ENCODE data around the gene RPL37.

DNA sequence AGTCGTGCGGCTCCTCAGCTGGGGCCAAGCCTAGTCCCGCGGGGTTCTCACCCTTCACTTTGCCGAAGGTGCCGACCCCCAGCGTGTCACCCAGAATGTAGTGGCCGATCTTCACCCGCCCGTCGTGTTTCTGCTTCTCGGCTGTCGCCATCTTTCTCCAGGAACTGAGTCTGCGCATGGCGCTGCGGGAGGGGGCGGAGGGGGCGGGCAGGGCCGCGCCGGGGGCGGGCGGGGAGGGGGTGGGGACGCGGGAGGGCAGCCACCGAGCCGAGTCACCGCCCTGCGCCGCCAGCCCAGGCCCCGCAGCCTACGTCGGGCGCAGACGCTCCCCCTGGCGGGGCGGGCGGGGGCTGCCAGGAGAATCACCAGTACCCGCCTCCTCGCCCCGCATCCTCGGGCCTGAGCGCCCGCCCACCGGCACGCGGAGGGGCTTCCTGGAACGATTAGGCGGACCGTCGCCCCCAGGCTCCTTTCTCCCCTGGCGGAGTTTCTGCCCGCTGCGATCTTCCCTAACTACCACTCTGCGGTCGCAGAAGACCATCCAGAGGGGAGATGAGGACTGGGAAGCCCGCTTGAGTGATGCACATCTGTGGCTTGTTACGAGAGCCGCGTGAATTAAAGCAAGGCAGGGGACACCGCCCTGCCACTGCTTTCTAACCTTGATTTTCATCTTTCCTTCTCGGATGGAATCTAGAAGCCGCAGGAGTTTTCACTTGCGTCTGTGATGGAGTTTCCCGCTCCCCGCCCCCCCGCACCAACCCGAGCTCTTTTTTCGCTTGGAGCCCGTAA lies 36.8 kb downstream of the RPL37 start, which contains the start of gene PRKAA1:
- peak; percentile 90 for TF ChIP-seq YY1 (IDR thresholded peaks at IDR 0.05; ENCODE audit: extremely low read depth, insufficient replicate concordance, low read depth, low read length)
- peak; percentile 84 for TF ChIP-seq POLR2AphosphoS5 (IDR thresholded peaks at IDR 0.05; ENCODE audit: low read depth, low read length)
- TF ChIP-seq, protein P1, sequence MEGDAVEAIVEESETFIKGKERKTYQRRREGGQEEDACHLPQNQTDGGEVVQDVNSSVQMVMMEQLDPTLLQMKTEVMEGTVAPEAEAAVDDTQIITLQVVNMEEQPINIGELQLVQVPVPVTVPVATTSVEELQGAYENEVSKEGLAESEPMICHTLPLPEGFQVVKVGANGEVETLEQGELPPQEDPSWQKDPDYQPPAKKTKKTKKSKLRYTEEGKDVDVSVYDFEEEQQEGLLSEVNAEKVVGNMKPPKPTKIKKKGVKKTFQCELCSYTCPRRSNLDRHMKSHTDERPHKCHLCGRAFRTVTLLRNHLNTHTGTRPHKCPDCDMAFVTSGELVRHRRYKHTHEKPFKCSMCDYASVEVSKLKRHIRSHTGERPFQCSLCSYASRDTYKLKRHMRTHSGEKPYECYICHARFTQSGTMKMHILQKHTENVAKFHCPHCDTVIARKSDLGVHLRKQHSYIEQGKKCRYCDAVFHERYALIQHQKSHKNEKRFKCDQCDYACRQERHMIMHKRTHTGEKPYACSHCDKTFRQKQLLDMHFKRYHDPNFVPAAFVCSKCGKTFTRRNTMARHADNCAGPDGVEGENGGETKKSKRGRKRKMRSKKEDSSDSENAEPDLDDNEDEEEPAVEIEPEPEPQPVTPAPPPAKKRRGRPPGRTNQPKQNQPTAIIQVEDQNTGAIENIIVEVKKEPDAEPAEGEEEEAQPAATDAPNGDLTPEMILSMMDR (IDR thresholded peaks at IDR 0.05 in 2 of 3, conservative IDR thresholded peaks at IDR 0.05 in 1 of 3; ENCODE audit: borderline replicate concordance in 1 of 3, insufficient read depth in 1 of 3, low read depth in 2 of 3, low read length in 2 of 3): peak in 2 of 3 experiments; percentile 16 to 62; a peak in 3 of 6 replicates
- TF ChIP-seq, protein P2, sequence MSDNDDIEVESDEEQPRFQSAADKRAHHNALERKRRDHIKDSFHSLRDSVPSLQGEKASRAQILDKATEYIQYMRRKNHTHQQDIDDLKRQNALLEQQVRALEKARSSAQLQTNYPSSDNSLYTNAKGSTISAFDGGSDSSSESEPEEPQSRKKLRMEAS (IDR thresholded peaks at IDR 0.05): peak; percentile 65; the same call in 1 of the 2 replicates
- no peak for TF ChIP-seq POLR2A (IDR thresholded peaks at IDR 0.05; ENCODE audit: borderline replicate concordance, extremely low read depth, insufficient read depth, insufficient read length)
- no peak for TF ChIP-seq CEBPB (IDR thresholded peaks at IDR 0.05; ENCODE audit: low read depth)
- no peak for TF ChIP-seq ZNF274 (IDR thresholded peaks at IDR 0.05; ENCODE audit: low read depth, low read length)
- TF ChIP-seq, protein P3, sequence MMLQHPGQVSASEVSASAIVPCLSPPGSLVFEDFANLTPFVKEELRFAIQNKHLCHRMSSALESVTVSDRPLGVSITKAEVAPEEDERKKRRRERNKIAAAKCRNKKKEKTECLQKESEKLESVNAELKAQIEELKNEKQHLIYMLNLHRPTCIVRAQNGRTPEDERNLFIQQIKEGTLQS (IDR thresholded peaks at IDR 0.05): no peak
- TF ChIP-seq JUND (IDR thresholded peaks at IDR 0.05): no peak
- TF ChIP-seq, protein P4, sequence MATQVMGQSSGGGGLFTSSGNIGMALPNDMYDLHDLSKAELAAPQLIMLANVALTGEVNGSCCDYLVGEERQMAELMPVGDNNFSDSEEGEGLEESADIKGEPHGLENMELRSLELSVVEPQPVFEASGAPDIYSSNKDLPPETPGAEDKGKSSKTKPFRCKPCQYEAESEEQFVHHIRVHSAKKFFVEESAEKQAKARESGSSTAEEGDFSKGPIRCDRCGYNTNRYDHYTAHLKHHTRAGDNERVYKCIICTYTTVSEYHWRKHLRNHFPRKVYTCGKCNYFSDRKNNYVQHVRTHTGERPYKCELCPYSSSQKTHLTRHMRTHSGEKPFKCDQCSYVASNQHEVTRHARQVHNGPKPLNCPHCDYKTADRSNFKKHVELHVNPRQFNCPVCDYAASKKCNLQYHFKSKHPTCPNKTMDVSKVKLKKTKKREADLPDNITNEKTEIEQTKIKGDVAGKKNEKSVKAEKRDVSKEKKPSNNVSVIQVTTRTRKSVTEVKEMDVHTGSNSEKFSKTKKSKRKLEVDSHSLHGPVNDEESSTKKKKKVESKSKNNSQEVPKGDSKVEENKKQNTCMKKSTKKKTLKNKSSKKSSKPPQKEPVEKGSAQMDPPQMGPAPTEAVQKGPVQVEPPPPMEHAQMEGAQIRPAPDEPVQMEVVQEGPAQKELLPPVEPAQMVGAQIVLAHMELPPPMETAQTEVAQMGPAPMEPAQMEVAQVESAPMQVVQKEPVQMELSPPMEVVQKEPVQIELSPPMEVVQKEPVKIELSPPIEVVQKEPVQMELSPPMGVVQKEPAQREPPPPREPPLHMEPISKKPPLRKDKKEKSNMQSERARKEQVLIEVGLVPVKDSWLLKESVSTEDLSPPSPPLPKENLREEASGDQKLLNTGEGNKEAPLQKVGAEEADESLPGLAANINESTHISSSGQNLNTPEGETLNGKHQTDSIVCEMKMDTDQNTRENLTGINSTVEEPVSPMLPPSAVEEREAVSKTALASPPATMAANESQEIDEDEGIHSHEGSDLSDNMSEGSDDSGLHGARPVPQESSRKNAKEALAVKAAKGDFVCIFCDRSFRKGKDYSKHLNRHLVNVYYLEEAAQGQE (IDR thresholded peaks at IDR 0.05; ENCODE audit: low read depth): no peak
